Activated CD4-positive, alpha-beta memory T cell treated with anti-CD3 and anti-CD28 coated beads, Interleukin-2, amount 10 ng/mL, durations not matched to agents 7 days and 5 days (primary cell): Measurements from ENCODE around the gene OR4P4. TPM values are rescaled to one million over a fixed set of nuclear protein-coding genes. Genes with fewer than 3 reads are reported as not detected.

ENCODE experiments used
- CTCF ChIA-PET: fragments of 350-600 bp; sonication (Branson Sonifier 250); formaldehyde crosslinking; loops from one replicate; lab custom pipeline; 2021; ENCODE audit warnings: antibody characterized with exemption, inconsistent platforms; lab: Charles Lee
- POLR2A ChIA-PET: fragments of 350-600 bp; sonication (Branson Sonifier 250); formaldehyde crosslinking; loops from one replicate; lab custom pipeline; 2021; ENCODE audit warnings: antibody characterized with exemption; lab: Charles Lee
- DNase-seq: peaks from one replicate; pipeline ENCODE4 v3.0.0-alpha.2; 2020
- H3K27ac Mint-ChIP-seq: one replicate; pipeline ENCODE4 v1.8.0; 2021; ENCODE audit warnings: mild to moderate bottlenecking, mixed read lengths
- H3K27me3 Mint-ChIP-seq: one replicate; pipeline ENCODE4 v1.8.0; 2021; ENCODE audit warnings: mixed read lengths
- H3K36me3 Mint-ChIP-seq: one replicate; pipeline ENCODE4 v1.8.0; 2021; ENCODE audit warnings: low read depth, mixed read lengths
- H3K4me1 Mint-ChIP-seq: one replicate; pipeline ENCODE4 v1.8.0; 2021; ENCODE audit warnings: mixed read lengths
- H3K4me3 Mint-ChIP-seq: one replicate; pipeline ENCODE4 v1.8.0; 2021; ENCODE audit warnings: mild to moderate bottlenecking, mixed read lengths
- H3K9me3 Mint-ChIP-seq: one replicate; pipeline ENCODE4 v1.8.0; 2021; ENCODE audit warnings: mixed read lengths
- total RNA-seq, 2 experiments: library from RNA; stranded (reverse); gene quantifications; one replicate each; pipeline ENCODE4 v1.2.3, GENCODE V29; 2021

The OR4P4 gene
- total RNA-seq = not detected

DNA sequence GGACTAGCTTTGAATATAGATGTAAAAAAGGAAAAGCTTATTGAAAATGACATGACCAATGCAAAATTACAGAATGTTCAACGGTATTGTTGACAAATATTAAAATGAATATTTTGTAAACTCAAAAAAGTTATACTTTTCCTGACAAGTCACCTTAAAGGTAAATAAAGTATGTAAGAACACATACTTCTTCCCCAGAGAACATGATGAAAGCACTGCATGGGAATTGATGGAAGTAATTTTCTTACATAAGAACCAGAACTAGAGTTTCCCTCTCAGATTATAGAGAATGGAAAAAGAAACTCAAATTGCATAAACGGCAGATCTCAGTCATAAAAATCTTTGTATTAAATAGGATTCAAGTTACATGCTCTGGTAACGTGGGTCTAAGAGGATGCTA is at the start of gene OR4P4:
TSS of gene OR4P4 (plus strand) at position 301 of the 400 bp plus-strand sequence.
- no peak within 1 kb of the TSS for H3K4me3 Mint-ChIP-seq
- H3K27ac Mint-ChIP-seq = no peak within 1 kb of the TSS
- CTCF ChIA-PET = no interaction called here

DNA sequence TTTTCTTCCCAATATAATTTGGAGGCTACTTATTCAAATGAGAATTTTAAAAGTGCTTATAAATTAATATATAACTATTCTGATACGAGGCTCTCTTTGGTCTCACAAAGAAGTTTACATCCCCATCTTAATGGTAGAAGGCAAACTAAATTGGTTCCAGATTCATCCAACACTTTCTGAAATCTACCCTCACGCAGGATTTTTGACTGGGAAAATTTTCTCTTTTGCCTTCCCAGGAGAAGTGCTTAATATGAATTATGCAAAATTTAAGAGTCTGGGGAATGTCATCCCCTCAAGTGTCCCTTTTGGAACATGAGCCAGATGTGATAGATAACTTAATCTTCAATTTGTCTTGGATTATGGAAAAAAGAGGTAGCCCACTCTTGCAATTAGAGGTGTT is 27.4 kb upstream of the OR4P4 start, which contains the start of gene OR4C11:
TSS of gene OR4C11 (minus strand) at position 101 of the 400 bp plus-strand sequence. CDS start 3,272 bp downstream, outside the sequence.
- Mint-ChIP-seq H3K27me3 (no peaks in the 10 kb centered on the region), H3K4me1 (no peaks in the 10 kb centered on the region), H3K4me3 (no peak within 1 kb of the TSS), H3K27ac (no peak within 1 kb of the TSS), H3K36me3 (no peaks in the 10 kb centered on the region), H3K9me3 (peaks cover 14% of the 10 kb centered on the region)
- DNase-seq = no peak
- CTCF ChIA-PET = no interaction called here
- POLR2A ChIA-PET = no interaction called here

More for the DNA sequence above, at the start of gene OR4P4:
- no peak for DNase-seq
- Mint-ChIP-seq H3K27me3 (no peaks in the 10 kb centered on the region), H3K36me3 (no peaks in the 10 kb centered on the region), H3K4me1 (no peaks in the 10 kb centered on the region), H3K9me3 (peaks cover 8% of the 10 kb centered on the region)
- POLR2A ChIA-PET = no interaction called here

DNA sequence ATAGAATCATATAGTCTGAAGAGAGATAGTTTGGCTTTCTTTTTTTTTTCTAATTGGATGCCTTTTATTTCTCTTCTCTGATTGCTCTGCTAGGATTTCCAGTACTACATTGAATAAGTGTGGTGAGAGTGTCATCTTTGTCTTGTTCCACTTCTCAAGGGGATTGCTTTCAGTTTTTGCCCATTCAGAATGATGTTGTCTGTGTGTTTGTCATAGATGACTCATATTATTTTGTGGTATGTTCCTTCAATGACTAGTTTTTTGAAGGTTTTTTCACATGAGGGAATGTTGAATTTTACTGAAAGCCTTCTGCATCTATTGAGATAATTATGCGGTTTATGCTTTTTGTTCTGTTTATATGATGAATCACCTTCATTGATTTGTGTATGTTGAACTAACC is 10.4 kb upstream of the OR4P4 start:
- Mint-ChIP-seq H3K9me3 (peaks cover 43% of the 10 kb centered on the region), H3K27ac (no peak overlapping the region)
- no peak for DNase-seq

DNA sequence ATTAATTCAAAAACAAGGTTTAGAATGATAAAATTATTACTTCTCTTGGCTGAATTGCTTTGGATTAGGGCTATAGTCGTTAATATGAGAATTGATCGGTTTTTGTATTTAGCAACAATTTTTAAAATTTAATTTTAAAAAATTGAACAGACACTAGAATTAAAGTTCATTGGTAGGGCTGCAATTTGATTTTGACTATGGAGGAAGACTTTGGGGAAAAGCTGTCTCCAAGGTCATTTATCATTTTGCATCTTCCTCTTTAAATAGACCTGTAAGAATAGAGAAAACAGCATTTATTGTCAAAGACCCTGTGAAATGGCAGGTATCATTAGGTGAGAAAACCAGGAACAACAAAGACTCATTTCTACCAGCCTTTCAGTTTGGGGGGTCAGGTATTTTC is 13.1 kb downstream of the OR4P4 start, which contains the start of gene OR4S2:
TSS of gene OR4S2 (plus strand) at position 301 of the 400 bp plus-strand sequence. CDS start 2,577 bp downstream, outside the sequence.
- H3K27me3 Mint-ChIP-seq = no peaks in the 10 kb centered on the region
- H3K9me3 Mint-ChIP-seq = peaks cover 22% of the 10 kb centered on the region
- ChIA-PET POLR2A (no interaction called here), CTCF (no interaction called here)
- no peak within 1 kb of the TSS for H3K27ac Mint-ChIP-seq
- no peak within 1 kb of the TSS for H3K4me3 Mint-ChIP-seq
- DNase-seq = no peak
- H3K36me3 Mint-ChIP-seq = no peaks in the 10 kb centered on the region
- H3K4me1 Mint-ChIP-seq = no peaks in the 10 kb centered on the region

More for the DNA sequence above, 10.4 kb upstream of the OR4P4 start:
- Mint-ChIP-seq H3K27me3 (no peaks in the 10 kb centered on the region), H3K4me1 (no peaks in the 10 kb centered on the region), H3K36me3 (no peaks in the 10 kb centered on the region), H3K4me3 (no peak overlapping the region)
- POLR2A ChIA-PET = no interaction called here
- CTCF ChIA-PET = no interaction called here

DNA sequence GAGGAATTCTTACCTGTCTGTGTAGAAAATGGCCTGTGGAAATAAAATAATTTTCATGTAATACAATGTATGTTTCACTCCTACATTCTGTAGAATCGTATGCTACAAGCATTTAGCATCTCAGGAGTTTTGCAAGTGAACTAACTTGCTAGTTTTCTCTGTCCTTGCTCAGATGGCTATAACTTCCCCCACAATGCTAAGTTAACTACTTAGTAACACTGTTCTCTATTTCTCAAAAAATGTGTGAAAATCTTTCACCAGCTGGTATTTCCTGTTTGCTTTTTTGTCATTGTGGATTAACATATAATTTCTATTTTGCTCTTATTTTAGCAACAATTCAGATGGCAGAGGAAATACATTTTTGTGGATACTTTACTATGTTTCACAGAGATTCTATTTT is 17.6 kb downstream of the OR4P4 start:
- no peak overlapping the region for H3K27ac Mint-ChIP-seq
- ChIA-PET POLR2A (no interaction called here), CTCF (no interaction called here)

DNA sequence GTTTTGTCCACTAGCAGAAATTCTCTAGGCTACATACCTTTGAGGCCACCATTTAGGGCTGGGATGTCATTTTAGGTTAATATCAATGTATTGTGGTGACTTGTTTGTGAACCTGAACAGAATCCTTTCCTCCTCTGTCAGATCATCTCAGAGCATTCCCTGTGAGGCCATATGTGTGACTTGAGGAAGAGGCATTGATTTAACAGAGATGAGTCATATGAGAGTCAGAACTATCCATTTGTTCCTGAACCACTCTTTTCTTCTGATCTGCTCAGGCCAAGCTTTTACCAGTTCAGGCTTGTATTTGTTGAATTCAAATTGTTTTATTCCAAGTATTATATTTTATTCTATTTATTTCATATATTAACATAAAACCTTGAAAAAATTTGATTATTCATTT is 20.2 kb downstream of the OR4P4 start:
- Mint-ChIP-seq H3K9me3 (peaks cover 13% of the 10 kb centered on the region), H3K27ac (no peak overlapping the region), H3K4me1 (no peaks in the 10 kb centered on the region), H3K36me3 (no peaks in the 10 kb centered on the region), H3K27me3 (no peaks in the 10 kb centered on the region), H3K4me3 (no peak overlapping the region)
- DNase-seq = no peak
- ChIA-PET POLR2A (no interaction called here), CTCF (no interaction called here)

More for the DNA sequence above, 17.6 kb downstream of the OR4P4 start:
- Mint-ChIP-seq H3K36me3 (no peaks in the 10 kb centered on the region), H3K27me3 (no peaks in the 10 kb centered on the region), H3K4me3 (no peak overlapping the region), H3K9me3 (peaks cover 19% of the 10 kb centered on the region), H3K4me1 (no peaks in the 10 kb centered on the region)
- no peak for DNase-seq

DNA sequence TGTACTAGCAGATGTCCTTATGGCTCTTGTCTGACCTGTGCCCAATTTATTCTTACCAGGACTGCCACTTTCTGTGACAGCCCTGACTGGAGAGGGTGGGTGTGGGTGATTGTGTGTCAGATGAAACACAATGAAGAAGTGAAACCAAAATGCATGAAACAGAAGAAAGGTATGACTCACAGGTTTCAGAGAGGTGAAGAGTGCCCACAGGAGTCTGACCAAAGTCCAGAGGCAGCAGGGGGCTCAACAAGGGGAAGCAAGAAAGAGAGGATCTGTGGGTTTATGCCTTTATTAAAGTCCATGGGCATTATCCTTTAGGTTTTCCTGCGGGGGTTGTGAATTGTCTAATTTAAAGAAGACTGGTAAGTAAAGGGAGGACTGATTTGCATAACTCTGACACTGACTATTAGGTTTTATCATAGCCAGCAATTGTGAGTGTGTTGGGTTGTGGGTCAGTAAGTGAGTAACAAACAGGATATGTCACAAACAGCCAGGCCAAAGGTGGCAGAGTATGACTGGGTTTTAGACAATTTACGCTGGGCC is 23.2 kb downstream of the OR4P4 start:
- CTCF ChIA-PET = no interaction called here
- Mint-ChIP-seq H3K9me3 (peaks cover 17% of the 10 kb centered on the region), H3K27ac (no peak overlapping the region), H3K4me1 (no peaks in the 10 kb centered on the region), H3K27me3 (no peaks in the 10 kb centered on the region), H3K36me3 (no peaks in the 10 kb centered on the region), H3K4me3 (no peak overlapping the region)
- DNase-seq = no peak
- POLR2A ChIA-PET = no interaction called here

DNA sequence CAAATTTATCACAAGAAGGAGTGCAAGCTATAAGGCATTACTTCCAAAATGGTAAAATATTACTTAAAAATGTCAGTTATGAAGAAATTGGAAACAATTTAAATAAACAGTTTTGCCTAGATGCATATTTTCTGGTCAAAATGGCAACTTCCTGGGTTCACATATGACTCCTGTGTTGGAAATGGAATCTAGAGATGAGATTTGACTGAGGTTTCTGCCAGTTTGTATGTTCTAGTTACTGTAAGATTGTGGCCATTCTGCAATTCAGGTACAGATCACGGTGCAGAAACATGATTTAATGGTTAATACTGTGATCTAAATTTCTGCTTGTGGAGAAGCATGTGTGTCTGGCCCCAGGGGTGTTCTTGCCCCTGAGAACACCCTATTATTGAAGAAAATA is 23.7 kb downstream of the OR4P4 start:
- no peak for DNase-seq
- Mint-ChIP-seq H3K9me3 (peaks cover 17% of the 10 kb centered on the region), H3K4me1 (no peaks in the 10 kb centered on the region), H3K4me3 (no peak overlapping the region), H3K36me3 (no peaks in the 10 kb centered on the region), H3K27ac (no peak overlapping the region), H3K27me3 (no peaks in the 10 kb centered on the region)
- CTCF ChIA-PET = no interaction called here
- POLR2A ChIA-PET = no interaction called here

DNA sequence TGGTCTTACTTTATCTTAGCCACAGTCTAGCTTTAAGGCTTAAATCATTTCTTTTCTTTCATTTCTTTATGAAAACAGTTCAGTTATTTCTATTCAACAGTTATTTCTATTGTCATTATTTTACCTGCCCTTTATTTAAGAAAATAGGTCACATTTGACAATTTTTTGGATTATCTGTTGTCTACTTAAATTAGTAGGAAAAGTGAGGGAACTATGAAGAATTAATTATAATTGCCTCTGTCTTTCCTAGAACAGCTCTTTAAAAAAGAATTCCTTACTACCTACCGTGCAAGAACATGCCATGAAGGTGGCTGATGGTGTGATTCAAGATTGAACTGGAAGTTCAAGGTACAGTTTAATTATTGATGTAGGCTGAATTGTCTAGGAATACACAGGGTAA is 27.0 kb downstream of the OR4P4 start, which contains the start of gene OR4C6:
TSS of gene OR4C6 (plus strand) at position 301 of the 400 bp plus-strand sequence. CDS start 2,966 bp downstream, outside the sequence.
- Mint-ChIP-seq H3K27me3 (no peaks in the 10 kb centered on the region), H3K9me3 (peaks cover 11% of the 10 kb centered on the region), H3K4me3 (no peak within 1 kb of the TSS), H3K4me1 (no peaks in the 10 kb centered on the region), H3K27ac (no peak within 1 kb of the TSS), H3K36me3 (no peaks in the 10 kb centered on the region)
- DNase-seq = no peak
- ChIA-PET CTCF (no interaction called here), POLR2A (no interaction called here)

DNA sequence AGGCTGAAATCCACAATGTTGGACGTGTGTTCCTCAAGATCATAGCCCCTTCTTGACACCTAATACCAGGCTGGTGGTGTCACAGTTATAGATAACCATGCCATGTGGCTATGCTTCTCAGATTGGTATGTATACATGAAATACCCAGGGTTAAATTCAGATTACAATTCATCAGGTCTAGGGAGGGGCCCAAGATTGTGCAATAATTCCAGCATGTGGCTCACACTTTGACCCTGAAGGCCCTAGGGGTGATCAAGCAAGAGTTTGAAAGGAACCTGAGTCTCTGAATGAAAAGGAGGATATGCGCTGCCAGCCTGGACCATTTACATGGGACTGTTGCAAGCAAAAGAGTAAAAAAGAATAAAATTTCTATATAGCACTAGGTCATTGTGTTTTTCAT is 34.5 kb downstream of the OR4P4 start:
- peaks cover 9% of the 10 kb centered on the region for H3K9me3 Mint-ChIP-seq
- no peak for DNase-seq
- POLR2A ChIA-PET = no interaction called here
- CTCF ChIA-PET = no interaction called here
- no peak overlapping the region for H3K27ac Mint-ChIP-seq
- no peaks in the 10 kb centered on the region for H3K36me3 Mint-ChIP-seq
- no peak overlapping the region for H3K4me3 Mint-ChIP-seq
- H3K4me1 Mint-ChIP-seq = no peaks in the 10 kb centered on the region
- no peaks in the 10 kb centered on the region for H3K27me3 Mint-ChIP-seq

DNA sequence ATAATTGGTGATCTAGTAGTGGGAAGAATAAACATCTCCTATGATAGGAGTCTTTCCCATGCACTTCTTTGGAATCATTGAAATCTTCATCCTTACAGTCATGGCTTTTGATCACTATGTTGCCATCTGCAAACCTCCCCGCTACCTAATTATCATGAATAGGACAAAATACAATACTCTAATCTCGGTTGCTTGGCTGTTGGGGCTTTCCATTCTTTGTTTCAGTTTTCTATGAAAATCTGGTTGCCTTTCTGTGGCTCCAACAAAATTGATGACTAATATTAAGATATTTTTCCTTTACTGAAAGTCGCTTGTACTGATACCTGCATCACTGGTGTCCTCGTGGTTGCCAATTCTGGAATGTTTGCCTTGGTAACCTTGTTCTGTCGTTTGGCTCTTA is 38.9 kb downstream of the OR4P4 start:
- H3K27ac Mint-ChIP-seq = no peak overlapping the region
- H3K9me3 Mint-ChIP-seq = peaks cover 2% of the 10 kb centered on the region
- H3K4me1 Mint-ChIP-seq = no peaks in the 10 kb centered on the region
- CTCF ChIA-PET = no interaction called here
- no peaks in the 10 kb centered on the region for H3K36me3 Mint-ChIP-seq
- H3K4me3 Mint-ChIP-seq = no peak overlapping the region
- DNase-seq = no peak
- no peaks in the 10 kb centered on the region for H3K27me3 Mint-ChIP-seq
- POLR2A ChIA-PET = no interaction called here

Other genes with a start within 250 kb of the OR4P4 start
- gene OR4C15, start 80.6 kb upstream of the OR4P4 start, total RNA-seq = not detected
- not detected for gene OR4C16, start 63.0 kb upstream of the OR4P4 start, total RNA-seq
- gene OR4C11, start 27.5 kb upstream of the OR4P4 start, total RNA-seq = not detected
- not detected for gene OR4S2, start 13.2 kb downstream of the OR4P4 start, total RNA-seq
- gene OR4C6, start 27.1 kb downstream of the OR4P4 start, total RNA-seq = not detected
- gene OR5D13, start 138.3 kb downstream of the OR4P4 start, total RNA-seq = not detected
- not detected for gene OR5D14, start 160.4 kb downstream of the OR4P4 start, total RNA-seq
- gene OR5L1, start 176.3 kb downstream of the OR4P4 start, total RNA-seq = not detected
- gene OR5D18, start 184.5 kb downstream of the OR4P4 start, total RNA-seq = not detected
- not detected for gene OR5L2, start 192.1 kb downstream of the OR4P4 start, total RNA-seq
- not detected for gene OR5D16, start 203.6 kb downstream of the OR4P4 start, total RNA-seq
- not detected for gene TRIM51, start 248.2 kb downstream of the OR4P4 start, total RNA-seq